GM19372 (cell line): ENCODE results near the gene PTPRCAP.
A peak's percentile ranks its signal among the peaks of the same experiment; 100 is the strongest.

Experiments used
- ATAC-seq: cut with Tn5 transposase; IDR thresholded peaks from one replicate; pipeline ENCODE4 v1.9.1; 2021; ENCODE audit warnings: mild to moderate bottlenecking, low read depth, moderate library complexity; ENCODE audit not compliant: unreplicated experiment

The PTPRCAP gene

DNA sequence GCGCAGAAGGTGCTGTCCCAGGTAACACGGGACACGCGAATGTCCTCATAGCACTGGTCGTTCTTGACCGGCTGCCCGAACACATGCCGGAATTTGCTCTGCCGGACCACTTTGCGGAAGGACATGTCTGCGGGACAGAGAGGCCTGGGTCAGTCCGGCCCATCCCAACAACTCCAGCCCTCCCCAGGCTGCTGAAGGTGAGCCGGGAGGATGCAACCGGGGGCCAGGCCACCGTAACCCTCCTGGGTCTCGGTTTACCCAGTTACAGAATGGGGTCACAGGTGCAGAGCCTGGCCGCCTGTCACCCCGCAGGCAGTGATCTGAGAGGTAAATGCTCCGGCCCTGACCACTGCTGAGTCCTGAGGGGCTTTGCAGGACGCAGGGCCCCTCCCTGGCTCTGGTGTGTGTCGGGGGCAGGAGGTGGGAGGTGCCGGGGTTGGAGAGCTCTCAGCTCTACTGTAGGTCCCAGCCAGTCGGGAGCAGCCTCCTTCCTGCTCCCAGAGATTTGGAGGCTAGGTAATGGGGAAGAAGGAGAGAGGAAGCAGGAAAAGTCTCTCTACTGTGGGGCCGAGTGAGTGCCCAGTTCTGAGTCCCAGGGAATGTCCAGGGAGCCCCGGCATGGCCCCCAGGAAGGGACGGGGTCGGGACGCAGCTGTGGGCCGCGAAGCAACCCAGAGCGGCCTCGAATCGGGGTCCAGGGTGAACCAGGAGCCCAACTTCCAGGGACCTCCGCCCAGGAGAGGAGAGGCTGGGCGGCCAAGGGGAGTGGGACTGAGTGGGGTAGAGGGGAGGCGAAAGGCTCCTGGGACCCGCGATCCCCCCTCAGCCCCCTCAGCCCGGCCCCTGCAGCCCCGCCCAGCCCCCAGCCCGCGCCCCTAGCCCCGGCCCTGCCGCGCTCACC, 5.3 kb upstream of the PTPRCAP start:
- ATAC-seq = no peak

DNA sequence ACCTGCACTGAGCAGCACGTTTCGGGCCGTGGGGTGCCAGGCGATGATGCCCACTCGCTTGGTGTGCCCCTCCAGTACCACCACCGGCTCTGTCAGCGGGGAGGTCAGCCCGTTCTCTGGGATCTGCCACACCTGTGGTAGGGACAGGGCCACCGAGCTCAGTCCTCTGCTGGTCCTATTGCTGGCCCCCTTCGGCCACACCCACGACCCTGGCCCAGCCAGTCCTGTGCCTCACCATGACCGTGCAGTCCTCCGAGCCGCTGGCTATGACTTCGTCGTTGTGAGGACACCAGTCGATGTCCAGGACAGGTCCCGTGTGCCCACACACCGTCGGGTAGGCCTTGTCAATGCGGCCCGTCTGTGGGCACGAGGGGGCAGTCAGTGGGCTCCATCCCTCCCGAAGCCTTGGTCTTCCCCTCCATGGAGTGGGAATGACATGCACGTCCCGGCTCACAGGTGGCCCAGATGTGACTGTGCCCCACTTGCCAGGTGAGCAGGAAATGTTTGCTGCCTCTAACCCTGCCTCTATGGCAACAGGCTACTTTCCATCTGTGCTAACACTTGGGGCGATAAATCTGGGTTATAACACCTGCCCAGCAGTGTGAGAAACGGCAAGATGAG, 4.4 kb upstream of the PTPRCAP start:
- no peak for ATAC-seq

DNA sequence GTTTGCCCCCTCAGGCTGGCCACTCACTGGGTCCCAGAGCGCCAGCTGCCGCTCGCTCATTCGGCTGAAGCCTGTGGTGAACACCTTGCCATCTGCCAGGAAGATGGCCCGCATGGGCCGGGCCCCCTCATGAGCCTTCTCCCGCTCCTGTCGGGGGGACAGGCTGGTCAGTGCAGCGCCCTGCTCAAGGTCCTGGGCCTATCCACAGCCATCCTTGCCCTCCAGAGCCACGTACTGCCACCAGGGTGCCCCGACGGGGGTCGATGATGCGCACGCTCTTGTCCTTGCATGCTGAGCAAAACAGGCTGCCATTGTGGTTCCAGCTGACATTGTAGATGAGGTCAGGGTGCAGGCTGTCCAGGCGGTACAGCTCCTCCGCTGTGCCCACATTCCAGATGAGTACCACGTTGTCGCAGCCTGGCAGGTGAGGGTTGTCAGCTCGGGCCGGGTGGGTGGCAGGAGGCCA, 3.6 kb upstream of the PTPRCAP start:
- ATAC-seq = no peak

DNA sequence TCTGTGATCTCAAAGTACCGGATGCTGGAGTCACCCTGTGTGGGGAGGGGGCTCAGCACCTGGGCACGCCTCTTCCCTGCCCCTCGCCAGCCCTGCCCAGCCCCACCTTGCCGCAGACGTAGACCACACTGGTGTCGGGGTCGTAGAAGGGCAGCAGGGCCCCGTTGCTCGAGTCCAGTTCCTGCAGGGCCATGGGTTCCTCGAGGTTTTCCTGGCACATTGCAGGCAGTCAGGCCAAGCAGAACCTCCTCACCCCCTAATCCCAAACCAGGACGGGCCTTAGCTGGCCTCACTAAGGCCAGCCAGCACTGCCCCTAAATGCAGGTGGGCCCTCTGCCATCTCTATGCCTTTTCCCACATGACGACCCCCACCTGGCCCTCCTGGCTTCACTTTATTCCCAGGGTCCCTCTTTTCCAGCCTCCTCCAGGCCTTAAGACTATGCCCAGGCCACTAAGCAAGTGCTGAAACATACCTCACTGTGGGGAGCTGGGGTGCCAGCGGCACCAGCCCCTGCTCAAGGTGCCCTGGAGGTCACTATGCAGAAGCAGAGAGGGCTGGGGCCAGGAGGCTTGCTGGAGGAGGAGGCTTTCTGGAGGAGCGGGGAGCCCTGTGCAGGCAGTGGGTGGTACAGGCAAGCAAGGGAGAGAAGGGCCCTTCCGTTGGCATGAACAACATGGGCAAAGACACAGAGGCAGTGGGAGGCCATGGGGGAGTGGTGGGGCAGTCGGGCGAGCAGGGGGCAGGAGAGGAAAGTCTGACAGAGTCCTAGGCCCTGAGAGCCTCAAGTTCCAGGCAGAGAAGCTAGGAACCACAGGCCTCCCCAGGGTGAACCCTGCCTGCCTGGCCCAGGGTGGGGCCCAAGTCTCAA, 3.0 kb upstream of the PTPRCAP start:
- ATAC-seq = no peak

DNA sequence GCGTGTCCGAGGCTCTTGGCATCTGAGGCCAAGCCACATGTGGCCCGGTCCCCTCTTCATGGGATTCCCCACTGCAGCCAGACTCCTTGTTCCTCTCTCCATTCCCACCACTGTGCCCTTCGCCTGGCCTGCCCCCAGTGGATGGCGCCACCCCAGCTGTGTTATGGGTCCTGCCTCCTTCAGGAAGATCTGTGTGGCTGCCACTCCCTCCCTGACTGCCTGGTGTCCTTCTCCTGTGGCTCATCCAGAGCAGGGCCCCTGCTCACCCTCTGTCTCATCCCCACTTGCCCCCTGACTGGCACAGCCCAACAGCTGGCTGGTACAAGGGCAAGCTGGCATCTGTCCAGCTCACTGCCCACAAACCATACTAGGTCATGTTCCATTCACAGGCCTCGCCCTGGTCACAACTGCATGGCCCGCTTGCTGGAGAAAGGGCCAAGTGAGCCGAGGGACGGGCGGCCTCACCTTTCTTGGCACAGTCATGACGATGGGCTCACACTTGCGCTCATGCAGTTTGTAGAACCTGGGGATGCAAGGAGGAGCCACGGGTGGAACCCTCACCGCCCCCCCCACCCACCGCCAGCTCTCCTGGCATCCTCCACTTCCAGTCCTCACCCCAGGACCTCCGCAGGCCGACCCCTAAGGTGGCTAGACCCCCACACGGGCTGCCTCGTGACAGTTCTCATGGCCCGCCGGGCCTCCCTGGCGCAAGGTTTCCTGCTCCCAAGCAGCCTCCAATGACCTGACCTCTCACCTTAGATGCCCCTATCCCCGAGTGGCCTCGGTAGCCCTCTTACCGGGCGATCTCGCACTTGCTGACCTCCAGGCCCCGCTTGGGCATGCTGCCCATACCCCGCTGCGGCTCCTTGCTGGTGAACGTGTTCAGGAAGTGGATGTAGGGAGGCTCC, 2.1 kb upstream of the PTPRCAP start:
- ATAC-seq = no peak

DNA sequence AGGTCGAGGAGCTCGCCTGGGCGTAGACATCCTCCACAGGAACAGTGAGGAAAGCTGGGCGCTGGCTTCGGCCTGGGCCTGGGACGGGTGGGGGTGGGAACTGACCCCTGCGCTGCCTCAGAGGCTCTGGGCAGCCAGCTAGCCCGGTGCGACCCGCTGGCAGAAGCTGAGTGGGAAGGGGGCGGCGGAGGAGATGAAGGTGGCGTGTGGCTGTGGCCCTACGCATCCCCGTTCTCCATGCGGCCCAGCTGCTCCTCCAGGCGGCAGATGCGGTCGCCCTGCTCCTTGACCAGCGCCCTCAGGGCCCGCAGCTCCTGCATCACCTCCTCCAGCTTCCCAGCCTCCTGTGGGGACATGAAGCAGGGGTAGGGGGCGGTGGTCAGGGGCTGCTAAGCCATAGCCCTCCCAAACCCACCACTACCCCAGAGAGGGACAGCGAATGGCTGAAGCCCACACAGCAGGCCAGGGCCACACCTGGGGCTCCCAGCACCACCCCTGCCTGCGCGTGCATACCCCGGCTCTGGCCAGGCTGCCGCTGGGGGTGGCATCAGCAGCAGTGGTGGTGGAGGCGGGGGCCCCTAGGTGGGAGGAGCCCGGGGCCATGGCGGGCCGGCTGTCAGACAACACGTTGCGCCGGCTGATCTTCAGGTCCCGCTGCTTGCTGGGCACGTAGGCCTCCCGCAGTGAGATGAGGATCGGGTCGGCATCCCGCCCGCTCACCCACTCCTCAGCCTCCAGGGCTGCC, 848 bp upstream of the PTPRCAP start:
- no peak for ATAC-seq

DNA sequence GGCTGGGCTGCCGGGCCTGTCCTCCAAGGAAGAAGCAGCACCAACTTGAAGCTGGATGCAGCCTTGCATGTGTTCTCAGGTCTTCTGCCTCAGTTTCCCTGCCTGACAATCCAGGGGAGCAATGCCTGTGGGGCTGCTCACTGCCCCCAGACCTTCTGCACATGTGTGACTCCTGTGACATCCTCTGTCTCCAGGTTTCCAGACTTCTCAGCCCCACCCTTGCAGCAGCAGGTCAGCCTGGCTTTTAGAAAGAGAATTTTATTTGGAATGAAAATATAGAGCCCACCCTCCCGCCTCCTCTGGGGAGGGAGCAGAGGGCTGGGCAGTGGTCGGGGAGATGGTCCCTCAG, 301 bp upstream of the PTPRCAP start:
- ATAC-seq = no peak

DNA sequence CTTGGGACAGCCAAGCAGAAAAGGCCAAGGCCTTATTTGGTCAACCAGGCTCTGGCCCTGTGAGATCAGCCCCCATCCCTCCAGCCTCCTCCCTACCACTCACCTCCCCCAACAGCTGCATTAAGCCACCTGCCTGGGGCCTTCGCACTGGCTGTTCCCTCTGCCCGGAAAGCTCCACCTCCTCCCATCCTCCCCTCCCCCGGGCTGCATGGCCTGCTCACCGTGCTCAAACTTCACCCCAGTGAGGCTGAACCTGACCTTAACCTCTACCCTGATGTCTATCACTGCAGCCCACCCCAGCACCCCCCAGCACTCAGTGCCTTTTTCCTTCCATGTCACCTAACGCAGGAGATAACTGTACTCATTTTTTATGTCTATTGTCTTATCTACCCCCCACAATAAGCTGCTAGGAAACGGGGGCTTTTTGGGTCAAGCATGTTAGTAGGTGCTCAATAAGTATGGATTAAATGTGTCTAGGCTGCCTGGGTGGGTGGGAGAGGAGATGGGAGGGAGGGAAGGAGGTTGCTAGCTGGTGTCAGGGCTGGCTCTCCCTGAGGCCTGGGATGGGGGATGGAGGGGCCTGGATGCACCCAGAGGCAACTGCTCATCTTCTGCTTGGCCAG, 912 bp downstream of the PTPRCAP start:
- peak; percentile 41 for ATAC-seq

DNA sequence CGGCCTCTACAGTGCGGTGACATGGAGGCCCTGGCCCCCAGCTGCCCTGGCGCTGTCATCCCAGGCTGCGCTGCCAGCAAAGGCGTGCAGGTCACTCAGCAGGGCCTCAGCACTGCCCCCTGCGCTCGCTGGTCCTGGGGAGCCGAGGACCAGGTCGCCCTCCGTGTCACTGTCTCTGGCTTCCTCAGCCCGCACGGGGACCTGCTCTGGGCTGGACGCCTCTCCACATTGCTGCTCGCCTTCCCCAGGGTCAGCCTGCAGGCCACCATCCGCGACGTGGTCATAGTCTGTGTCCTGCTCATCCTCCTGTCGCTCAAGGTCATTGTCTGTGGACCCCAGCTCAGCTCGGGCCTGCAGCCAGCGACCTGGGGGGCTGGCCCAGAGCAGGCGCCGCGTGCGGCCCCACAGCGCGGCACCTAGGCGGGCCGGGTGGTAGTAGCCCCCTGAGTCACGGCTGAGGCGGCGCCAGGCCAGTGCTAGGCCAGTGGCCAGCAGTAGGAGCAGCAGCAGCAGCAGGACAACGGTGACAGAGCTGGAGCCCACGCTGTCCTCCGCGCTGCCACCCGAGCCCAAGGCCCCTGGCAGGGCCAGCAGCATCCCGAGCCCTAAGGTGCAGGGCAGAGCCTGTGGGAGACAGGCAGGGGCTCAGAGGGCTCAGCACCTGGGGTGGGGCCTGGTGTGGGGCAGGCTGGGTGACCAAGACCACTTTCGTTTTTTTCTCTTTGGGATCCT, 1.6 kb downstream of the PTPRCAP start:
- ATAC-seq = no peak

DNA sequence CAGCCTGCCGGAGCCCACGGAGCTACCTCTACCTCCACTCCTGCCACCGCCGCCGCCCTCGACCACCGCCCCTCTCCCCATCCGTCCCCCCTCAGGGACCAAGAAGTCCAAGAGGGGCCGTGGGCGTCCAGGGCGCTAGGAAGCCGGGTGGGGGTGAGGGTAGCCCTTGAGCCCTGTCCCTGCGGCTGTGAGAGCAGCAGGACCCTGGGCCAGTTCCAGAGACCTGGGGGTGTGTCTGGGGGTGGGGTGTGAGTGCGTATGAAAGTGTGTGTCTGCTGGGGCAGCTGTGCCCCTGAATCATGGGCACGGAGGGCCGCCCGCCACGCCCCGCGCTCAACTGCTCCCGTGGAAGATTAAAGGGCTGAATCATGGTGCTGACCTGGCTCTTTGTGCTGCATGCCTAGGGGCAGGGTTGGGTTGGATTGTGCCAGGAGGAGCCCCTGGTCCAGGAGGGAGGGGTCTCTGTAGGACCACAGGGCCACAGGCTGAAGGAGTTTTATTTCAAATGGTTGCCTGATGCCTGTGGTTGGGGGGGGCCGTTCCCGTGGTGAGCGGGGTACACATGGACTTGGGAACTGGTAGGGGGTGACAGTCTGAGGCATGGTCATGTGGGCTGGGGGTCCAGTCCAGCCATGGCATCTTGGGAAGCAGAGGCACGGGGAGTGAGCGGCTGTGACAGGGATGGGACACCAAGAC, 2.3 kb downstream of the PTPRCAP start:
- ATAC-seq = no peak

DNA sequence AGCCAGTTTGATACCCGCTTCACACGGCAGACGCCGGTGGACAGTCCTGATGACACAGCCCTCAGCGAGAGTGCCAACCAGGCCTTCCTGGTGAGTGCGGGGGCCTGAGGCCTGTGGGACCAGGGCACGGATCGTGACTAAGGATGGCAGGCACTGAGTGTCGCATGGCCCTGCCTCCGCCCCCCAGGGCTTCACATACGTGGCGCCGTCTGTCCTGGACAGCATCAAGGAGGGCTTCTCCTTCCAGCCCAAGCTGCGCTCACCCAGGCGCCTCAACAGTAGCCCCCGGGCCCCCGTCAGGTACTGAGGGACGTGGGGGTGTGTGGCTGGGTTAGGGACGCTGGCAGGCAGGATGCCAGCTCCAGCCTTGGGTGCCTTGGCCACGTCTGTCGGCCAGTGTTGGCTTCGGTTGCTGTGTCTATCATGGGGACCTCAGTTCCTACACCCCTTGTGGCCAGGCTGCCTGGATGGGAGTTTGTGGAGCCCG, 3.0 kb downstream of the PTPRCAP start:
- no peak for ATAC-seq

DNA sequence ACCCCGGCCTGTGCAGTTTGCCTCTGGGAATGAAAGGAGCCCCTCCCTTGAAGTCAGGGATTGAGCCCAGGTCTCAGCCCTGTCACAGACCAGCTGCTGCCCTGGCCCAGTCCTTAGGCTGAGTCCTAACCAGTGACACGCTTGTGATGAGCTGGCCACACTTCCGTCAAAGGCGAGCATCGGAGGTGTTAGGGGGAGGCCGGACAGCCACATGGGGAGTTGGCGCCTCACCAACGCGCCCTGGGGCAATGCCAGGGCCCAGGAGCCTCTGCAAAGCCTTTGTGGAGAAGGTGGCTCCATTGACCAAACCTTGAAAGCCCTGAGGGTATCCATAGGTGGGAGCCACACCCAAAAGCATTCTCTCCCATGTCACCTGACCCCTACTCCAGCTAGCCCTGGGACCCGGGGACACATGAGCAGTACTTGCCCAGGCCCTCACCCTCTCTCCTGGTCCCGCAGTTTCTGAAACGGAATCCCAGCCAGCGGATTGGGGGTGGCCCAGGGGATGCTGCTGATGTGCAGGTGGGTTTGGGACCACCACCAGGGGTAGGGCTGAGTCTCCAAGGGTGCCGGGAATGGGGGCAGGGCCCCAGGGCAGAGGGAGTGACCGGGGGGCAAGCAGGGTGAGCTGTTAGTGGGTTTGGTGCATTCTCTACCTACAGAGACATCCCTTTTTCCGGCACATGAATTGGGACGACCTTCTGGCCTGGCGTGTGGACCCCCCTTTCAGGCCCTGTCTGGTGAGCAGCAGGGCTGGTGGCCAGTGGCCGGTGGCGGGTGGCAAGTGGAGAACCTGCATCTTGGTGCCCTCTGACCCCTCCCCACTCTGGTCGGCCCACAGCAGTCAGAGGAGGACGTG, 3.7 kb downstream of the PTPRCAP start:
- ATAC-seq = no peak

DNA sequence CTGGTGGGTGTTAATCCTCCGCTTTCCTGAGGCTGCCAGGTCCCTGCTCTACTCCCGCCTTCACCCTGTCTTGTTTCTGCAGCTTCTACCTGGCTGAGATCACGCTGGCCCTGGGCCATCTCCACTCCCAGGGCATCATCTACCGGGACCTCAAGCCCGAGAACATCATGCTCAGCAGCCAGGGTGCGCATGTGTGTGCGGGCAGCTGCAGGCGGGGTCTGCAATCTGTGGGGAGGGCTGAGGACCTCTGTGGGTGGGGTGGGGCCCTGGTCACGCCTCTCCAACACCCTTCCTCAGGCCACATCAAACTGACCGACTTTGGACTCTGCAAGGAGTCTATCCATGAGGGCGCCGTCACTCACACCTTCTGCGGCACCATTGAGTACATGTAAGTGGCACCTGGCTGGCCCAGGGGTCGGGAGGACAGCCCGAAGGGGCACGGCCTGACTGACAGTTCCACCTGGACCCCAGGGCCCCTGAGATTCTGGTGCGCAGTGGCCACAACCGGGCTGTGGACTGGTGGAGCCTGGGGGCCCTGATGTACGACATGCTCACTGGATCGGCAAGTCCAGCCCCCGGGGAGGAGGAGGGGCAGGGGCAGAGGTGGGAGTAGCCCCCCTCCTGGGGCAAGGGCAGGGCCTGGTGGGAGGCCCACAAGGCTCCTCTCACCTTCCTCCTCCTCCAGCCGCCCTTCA, 4.7 kb downstream of the PTPRCAP start:
- no peak for ATAC-seq

DNA sequence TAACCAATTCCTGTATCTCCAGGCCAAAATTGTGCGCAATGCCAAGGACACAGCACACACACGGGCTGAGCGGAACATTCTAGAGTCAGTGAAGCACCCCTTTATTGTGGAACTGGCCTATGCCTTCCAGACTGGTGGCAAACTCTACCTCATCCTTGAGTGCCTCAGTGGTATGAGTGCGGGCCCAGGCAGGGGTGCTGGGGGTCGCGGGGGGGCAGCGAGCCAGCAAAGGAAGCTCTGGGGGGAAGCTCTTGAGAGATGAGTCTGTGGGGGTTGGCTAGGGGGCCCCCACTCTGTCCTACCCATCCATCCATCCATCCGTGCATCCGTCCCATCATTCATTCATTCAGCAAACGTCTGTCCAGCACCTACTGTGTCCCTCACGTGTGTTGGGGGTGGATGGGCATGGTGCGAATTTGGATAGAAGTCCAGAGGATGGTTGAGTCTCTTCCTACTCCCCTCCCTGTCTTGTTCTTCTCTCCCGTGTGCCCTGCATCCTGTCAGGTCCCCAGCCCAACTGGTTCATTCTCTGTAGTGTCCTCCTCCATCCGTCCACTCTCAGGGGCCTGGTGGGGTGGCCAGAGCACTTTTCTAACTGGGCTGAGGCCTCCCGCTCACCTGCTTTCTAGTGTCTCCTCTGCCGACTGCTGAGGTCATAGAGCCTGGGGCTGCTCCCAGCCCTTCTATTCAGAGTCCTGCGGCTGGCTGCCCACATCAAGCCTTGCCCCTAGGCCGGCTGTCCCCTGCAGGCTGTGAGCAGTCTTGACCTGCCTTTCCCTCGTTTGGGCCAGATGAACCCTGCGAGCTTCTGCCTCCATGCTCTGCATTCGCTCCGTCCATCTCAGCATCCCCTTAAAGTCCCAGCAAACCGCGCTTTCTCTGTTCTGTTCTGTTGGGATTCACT, 5.9 kb downstream of the PTPRCAP start:
- ATAC-seq = no peak

DNA sequence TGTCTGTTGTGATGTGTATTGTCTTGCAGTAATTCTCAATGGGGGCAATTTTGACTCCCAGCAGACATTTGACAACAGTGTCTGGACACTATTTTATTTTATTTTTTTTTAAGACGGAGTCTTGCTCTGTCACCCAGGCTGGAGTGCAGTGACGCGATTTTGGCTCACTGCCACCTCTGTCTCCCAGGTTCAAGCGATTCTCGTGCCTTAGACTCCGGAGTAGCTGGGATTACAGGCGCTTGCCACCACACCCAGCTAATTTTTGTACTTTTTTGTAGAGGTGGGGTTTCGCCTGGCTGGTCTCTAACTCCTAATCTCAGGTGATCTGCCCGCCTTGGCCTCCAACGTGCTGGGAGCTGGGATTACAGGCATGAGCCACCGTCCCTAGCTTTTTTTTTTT, 7.8 kb downstream of the PTPRCAP start:
- ATAC-seq = no peak
